Thymus (tissue), 11 donors: ENCODE results near the gene HTR2B. TPM values are rescaled to one million over a fixed set of nuclear protein-coding genes. Genes with fewer than 3 reads are reported as not detected.
A peak's percentile ranks its signal among the peaks of the same experiment; 100 is the strongest.
"Not testable (repeated sequence)": the region's sequence is repeated elsewhere in the genome, so short reads cannot be mapped to it uniquely, and the experiment has no call there.

Source experiments
- DNase-seq, 9 donors: peaks; one replicate each; pipeline ENCODE4 v3.0.0-alpha.2; 2013; ENCODE audit warnings: low spot score in 9 of 9, low read depth in 6 of 9, missing footprints in 1 of 9
- H3K27ac ChIP-seq, 2 donors: one replicate each; pipeline ENCODE4 v1.5.1; 2013; ENCODE audit warnings: control low read depth in 1 of 2, low read depth in 1 of 2, low read length in 1 of 2, mild to moderate bottlenecking in 1 of 2, moderate library complexity in 1 of 2
- H3K27me3 ChIP-seq, 2 donors: one replicate each; pipeline ENCODE4 v1.5.1; 2013; ENCODE audit warnings: low read length in 1 of 2; ENCODE audit not compliant: control insufficient read depth in 2 of 2, insufficient read depth in 1 of 2
- H3K36me3 ChIP-seq, 2 donors: one replicate each; pipeline ENCODE4 v1.5.1; 2013; ENCODE audit warnings: low read length in 1 of 2, mild to moderate bottlenecking in 1 of 2, moderate library complexity in 1 of 2; ENCODE audit not compliant: control insufficient read depth in 2 of 2, insufficient read depth in 2 of 2
- H3K4me1 ChIP-seq, 2 donors: one replicate each; pipeline ENCODE4 v1.5.1; 2013; ENCODE audit warnings: low read length in 2 of 2; ENCODE audit not compliant: control insufficient read depth in 2 of 2, insufficient read depth in 2 of 2
- H3K4me3 ChIP-seq, 2 donors: one replicate each; pipeline ENCODE4 v1.5.1; 2013; ENCODE audit warnings: low read length in 2 of 2, control low read depth in 1 of 2, mild to moderate bottlenecking in 1 of 2
- H3K9me3 ChIP-seq, 2 donors: one replicate each; pipeline ENCODE4 v1.5.1; 2013; ENCODE audit warnings: low read length in 1 of 2, mild to moderate bottlenecking in 1 of 2; ENCODE audit not compliant: control insufficient read depth in 2 of 2, insufficient read depth in 1 of 2
- WGBS: extraction: QIAGEN DNeasy Blood & Tissue Kit; methylation state at CpG from one replicate; pipeline ENCODE4 v1.1.7; 2013; 5-methylcytosine and 5-hydroxymethylcytosine counted together
- polyA plus RNA-seq: library from polyadenylated mRNA; stranded (reverse); fragments of 200-250 nt; gene quantifications from one replicate; pipeline ENCODE4 v1.2.3, GENCODE V29; 2013
- total RNA-seq: library from RNA; stranded (reverse); fragments of 120-200 nt; gene quantifications from one replicate; pipeline ENCODE4 v1.2.4, GENCODE V29; 2013
- donor health status: healthy.

HTR2B gene
- total and polyA plus RNA-seq, 2 donors, result 0.84 to 1.1 TPM

DNA sequence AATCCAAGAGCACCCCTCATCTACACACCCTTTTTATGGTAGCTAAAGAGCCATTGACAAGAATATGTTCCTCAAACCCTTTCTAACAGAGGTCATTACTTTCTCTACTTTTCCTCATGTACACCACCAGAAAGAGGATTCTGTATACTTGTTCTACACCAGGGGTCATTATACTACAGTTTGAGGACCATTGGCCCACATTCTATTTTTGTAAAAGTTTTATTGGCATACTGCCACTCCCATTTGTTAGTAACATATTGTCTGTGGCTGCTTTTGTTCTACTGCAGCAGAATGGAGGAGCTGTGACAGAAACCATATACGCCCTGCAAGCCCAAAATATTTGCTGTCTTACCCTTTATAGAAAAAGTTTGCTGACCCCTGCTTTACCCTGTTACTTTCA, 14.3 kb downstream of the HTR2B start:
- Histone ChIP-seq H3K27me3 (no peaks in the 10 kb centered on the region), H3K4me1 (no peaks in the 10 kb centered on the region), H3K27ac (no peak overlapping the region), H3K4me3 (no peak overlapping the region), H3K9me3 (no peaks in the 10 kb centered on the region), H3K36me3 (peaks cover 11 to 28% of the 10 kb centered on the region in 2 donors)
- DNase-seq, result no peak
- WGBS, result 94% methylated on average over 1 of the region's 1 CpG

DNA sequence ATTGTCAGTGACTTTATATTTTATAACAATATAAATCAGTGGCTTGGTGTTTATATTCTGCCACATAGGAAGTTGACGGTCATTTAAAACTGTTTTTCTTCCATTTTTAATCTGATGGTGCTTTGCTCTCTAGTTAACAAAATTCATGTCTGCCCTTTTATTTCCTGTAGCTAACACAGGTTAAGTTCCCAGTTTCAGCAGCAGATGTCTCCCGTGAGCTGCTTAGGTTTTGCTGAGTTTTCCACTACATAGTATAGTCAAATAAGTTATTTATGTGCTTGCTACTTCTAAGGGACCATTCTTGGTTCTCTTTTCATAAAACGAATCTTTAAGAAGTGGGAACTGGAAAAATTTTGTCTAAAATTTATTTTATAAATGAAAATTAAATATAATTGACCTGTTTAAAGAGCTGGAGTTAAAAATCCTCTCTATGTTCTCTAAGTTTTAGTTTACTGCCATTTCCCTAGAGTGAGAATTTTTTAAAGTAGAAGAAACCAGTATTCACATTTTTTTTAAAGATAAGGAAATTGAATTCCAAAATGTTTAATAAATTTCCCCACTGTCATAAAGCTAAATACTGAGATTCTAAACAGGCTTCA, 20.6 kb downstream of the HTR2B start:
- Histone ChIP-seq H3K9me3 (peaks cover 11 to 13% of the 10 kb centered on the region in 2 donors), H3K27ac (no peak overlapping the region), H3K4me3 (no peak overlapping the region), H3K27me3 (no peaks in the 10 kb centered on the region), H3K36me3 (peaks cover 26 to 30% of the 10 kb centered on the region in 2 donors), H3K4me1 (no peaks in the 10 kb centered on the region)
- DNase-seq, result peak; percentile 9 to 77 (median 60)
- WGBS, result 26% methylated on average over 3 of the region's 3 CpGs

DNA sequence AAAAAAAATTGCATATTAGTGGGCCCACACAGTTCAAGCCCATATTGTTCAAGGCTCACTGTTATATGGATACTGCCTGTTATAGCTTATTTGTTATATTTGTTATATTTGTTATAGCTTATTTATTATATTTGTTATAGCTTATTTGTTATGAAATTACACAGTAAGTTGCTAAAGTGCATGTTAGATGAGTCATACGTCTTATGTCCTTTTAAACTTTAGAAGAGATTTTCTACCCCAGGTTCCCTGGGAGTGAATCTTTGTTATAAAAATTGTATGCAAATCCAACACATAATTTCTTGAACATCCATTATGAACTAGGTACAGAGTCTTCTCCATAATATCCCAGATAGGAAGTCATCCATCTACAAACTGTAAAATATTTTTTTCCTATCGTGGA, 22.1 kb downstream of the HTR2B start:
- 95% methylated on average over 2 of the region's 2 CpGs for WGBS
- Histone ChIP-seq H3K9me3 (peaks cover 13 to 14% of the 10 kb centered on the region in 2 donors), H3K27ac (no peak overlapping the region), H3K4me3 (no peak overlapping the region), H3K4me1 (no peaks in the 10 kb centered on the region), H3K27me3 (no peaks in the 10 kb centered on the region), H3K36me3 (peaks cover 24 to 31% of the 10 kb centered on the region in 2 donors)
- DNase-seq, result no peak

DNA sequence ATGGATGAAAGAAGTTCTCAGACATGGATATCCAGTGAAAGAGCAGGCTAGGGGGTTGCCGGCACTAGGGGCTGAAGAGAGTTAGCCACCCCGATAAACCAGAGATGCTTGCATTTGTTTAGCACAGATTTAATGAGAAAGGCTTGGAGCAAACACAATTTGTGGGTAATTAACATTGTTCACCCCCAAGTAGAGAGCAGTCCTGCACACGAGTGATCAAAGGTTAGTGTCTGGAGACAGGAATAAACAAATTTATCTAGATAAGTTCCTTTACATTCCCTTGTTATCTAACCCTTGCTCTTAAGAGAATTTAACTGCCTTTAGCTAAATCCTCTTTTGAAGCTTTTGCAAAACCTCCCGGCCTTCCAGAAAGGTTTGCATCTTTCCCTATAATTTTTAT, 23.9 kb downstream of the HTR2B start:
- Histone ChIP-seq H3K36me3 (peaks cover 27 to 37% of the 10 kb centered on the region in 2 donors), H3K27ac (no peak overlapping the region), H3K9me3 (peaks cover 13 to 14% of the 10 kb centered on the region in 2 donors), H3K27me3 (no peaks in the 10 kb centered on the region), H3K4me1 (no peaks in the 10 kb centered on the region), H3K4me3 (no peak overlapping the region)
- WGBS, result over 99% methylated on average over 4 of the region's 4 CpGs
- no peak for DNase-seq

DNA sequence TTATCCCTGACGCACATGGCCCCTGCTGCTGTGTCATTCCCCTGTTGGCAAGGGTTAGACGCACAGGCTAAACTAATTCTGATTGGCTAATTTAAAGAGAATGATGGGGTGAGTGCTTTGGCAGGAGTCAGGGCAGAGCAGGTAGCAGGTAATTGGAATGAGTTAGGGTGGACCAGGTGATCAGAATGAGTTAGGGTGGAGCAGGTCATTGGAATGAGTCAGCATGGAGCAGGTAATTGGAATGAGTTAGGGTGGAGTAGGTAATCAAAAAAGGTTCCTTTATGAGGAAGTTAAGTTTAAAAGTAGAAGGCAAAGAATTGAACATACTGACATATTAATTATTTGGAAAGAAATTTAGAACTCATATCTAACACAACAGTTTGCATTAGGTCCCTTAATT, 24.5 kb downstream of the HTR2B start:
- Histone ChIP-seq H3K36me3 (peaks cover 29 to 41% of the 10 kb centered on the region in 2 donors), H3K9me3 (peaks cover 13 to 14% of the 10 kb centered on the region in 2 donors)
- not testable (repeated sequence) for H3K4me3 ChIP-seq, DNase-seq, H3K27me3 ChIP-seq, H3K4me1 ChIP-seq, H3K27ac ChIP-seq
- WGBS, result 99% methylated on average over 2 of the region's 2 CpGs

DNA sequence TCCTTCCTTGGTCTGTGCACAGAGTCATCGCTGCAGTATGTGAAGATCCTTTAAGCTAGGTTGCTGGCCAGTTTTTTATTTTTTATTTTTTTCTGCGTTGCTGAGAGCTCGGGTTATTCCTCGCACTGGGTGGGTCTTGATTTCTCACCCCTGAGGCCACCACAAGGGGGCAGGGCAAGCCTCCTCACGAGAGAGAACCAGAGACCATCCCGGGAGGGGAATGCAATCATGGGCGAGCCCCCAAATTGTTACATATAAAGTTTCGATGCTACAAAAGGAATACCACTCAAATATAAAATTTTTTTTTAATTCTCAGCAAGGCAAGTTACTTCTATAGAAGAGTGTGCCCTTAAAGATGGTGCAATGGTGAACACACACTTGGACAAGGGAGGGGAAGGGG, 24.9 kb downstream of the HTR2B start:
- peaks cover 33 to 41% of the 10 kb centered on the region in 2 donors for H3K36me3 ChIP-seq
- no peak for DNase-seq
- peaks cover 13 to 14% of the 10 kb centered on the region in 2 donors for H3K9me3 ChIP-seq
- WGBS, result 98% methylated on average over 8 of the region's 8 CpGs
- no peaks in the 10 kb centered on the region for H3K27me3 ChIP-seq
- H3K4me1 ChIP-seq, result no peaks in the 10 kb centered on the region
- no peak overlapping the region for H3K27ac ChIP-seq
- no peak overlapping the region for H3K4me3 ChIP-seq

DNA sequence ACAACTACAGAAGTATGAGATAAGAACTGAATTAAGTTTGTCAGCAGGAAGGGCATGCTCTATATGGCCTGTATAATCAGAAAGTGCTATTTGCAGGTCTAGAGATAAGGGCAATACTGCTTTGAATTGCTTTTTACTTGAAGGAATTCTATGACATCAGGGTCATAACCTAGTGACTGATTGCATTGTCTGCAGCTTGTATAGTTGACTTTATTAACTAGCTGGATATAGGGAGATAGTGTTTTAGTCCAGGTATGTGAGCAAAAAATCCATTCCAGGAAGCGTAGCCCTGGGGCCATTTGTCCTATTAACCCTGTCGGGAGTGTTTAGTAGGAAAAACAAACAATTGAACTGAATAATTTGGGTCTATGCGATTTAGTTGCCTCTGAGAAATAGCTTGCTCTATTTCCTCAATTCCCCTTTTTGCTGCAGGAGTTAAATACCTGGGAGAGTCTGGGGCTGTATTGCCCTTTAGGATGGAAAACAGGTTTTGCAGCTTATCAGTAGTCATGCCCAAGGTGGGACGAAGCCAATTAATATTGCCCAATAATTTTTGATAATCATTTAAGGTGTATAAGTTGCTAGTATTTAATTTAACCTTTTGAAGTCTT, 30.0 kb downstream of the HTR2B start:
- no peak for DNase-seq
- Histone ChIP-seq H3K27ac (no peak overlapping the region), H3K36me3 (peaks cover 42 to 56% of the 10 kb centered on the region in 2 donors), H3K9me3 (peaks cover 4 to 8% of the 10 kb centered on the region in 2 donors), H3K4me1 (no peaks in the 10 kb centered on the region), H3K4me3 (no peak overlapping the region), H3K27me3 (no peaks in the 10 kb centered on the region)
- WGBS, result 97% methylated on average over 4 of the region's 4 CpGs

DNA sequence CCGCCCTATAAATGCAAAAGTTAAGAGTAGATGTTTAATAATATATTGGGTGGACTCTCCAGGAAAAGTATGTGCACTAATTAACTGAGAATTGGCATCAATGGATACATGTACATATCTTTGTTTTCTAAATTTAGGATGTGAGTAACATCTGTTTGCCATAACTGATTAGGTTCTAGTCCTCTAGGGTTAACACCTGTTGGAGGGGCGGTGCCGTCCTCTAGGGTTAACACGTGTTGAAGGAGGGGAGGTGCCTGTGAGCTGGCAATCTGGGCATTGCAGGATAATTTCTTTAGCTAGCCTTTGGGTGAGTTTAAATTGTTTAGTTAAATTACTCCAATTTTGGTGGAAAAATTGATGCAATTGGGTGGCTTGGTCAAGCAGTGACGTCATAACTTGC, 30.9 kb downstream of the HTR2B start:
- Histone ChIP-seq H3K27me3 (no peaks in the 10 kb centered on the region), H3K36me3 (peaks cover 37 to 49% of the 10 kb centered on the region in 2 donors), H3K4me1 (no peaks in the 10 kb centered on the region), H3K27ac (no peak overlapping the region), H3K9me3 (peaks cover 0 to under 1% of the 10 kb centered on the region in 2 donors), H3K4me3 (no peak overlapping the region)
- 92% methylated on average over 5 of the region's 5 CpGs for WGBS
- DNase-seq, result no peak

DNA sequence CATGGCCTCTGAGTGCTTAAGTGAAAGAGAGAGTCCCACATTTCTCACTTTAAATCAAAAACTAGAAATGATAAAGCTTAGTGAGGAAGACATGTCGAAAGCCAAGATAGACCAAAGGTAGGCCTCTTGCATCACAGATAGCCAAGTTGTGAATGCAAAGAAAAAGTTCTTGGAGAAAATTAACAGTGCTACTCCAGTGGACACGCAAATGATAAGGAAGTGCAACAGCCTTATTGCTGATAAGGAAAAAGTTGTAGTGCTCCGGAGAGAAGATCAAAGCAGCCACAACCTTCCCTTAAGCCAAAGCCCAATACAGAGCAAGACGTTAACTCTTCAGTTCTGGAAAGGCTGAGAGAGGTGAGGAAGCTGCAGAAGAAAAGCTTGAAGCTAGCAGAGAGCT, 36.1 kb downstream of the HTR2B start:
- 96% methylated on average over 4 of the region's 4 CpGs for WGBS
- DNase-seq, result no peak
- no peaks in the 10 kb centered on the region for H3K27me3 ChIP-seq
- no peaks in the 10 kb centered on the region for H3K4me1 ChIP-seq
- H3K36me3 ChIP-seq, result peaks cover 45 to 72% of the 10 kb centered on the region in 2 donors
- H3K4me3 ChIP-seq, result no peak overlapping the region
- no peak overlapping the region for H3K27ac ChIP-seq
- H3K9me3 ChIP-seq, result no peaks in the 10 kb centered on the region
